Neural cell (in vitro differentiated cells): Measurements from ENCODE around the gene SLC6A16.
"Not testable (repeated sequence)": the region's sequence is repeated elsewhere in the genome, so short reads cannot be mapped to it uniquely, and the experiment has no call there.

Source experiments
- CTCF ChIP-seq: fragments of 450-650 bp; IDR thresholded peaks from 2 replicates; pipeline ENCODE4 v1.5.1; 2014; ENCODE audit warnings: antibody characterized with exemption, mild to moderate bottlenecking, moderate library complexity; ENCODE audit not compliant: poor library complexity, severe bottlenecking
- EZH2 ChIP-seq: fragments of 200-600, 300-800 bp; shearing (Covaris generic), sonication (generic); IDR thresholded peaks from 2 replicates; pipeline ENCODE4 v1.6.1; 2014; ENCODE audit warnings: antibody characterized with exemption, low read length, borderline replicate concordance, mild to moderate bottlenecking; ENCODE audit not compliant: insufficient read depth, poor library complexity, severe bottlenecking
- RAD21 ChIP-seq: fragments of 450-650 bp; conservative IDR thresholded peaks from 2 replicates; pipeline ENCODE4 v1.6.1; 2014; ENCODE audit warnings: antibody characterized with exemption, mild to moderate bottlenecking, moderate library complexity

GRCh38 chr19:49288205-49288604, 36.8 kb downstream of the SLC6A16 start:
- TF ChIP-seq EZH2, RAD21, CTCF: not testable (repeated sequence)
